Measurements from ENCODE around the gene YPEL1.

YPEL1 gene

GRCh38 chr22:21688341-21688705, 47.3 kb downstream of the YPEL1 start:
- Histone ChIP-seq H3K14ac (ENCODE audit: low read length) (no peak overlapping the region), H2BK5ac (ENCODE audit: low read depth, low read length, poor library complexity) (no peak overlapping the region), H4K8ac (ENCODE audit: low read depth, low read length) (no peak overlapping the region), H3K4ac (ENCODE audit: low read depth, low read length) (no peak overlapping the region), H4K12ac (ENCODE audit: low read depth, low read length) (no peak overlapping the region), H3K79me1 (ENCODE audit: low read length) (no peaks in the 10 kb centered on the region), H3K36me3 (ENCODE audit: control insufficient read depth in 1 of 2, insufficient read depth in 2 of 2, low read length in 2 of 2) (peaks cover 50 to 54% of the 10 kb centered on the region in 2 experiments), H3K18ac (ENCODE audit: low read length) (no peak overlapping the region), H3K23ac (ENCODE audit: low read length) (no peak overlapping the region), H3K9me3 (ENCODE audit: insufficient read depth, low read depth, low read length) (no peaks in the 10 kb centered on the region), H3K4me3 (ENCODE audit: low read depth, low read length) (no peak overlapping the region), H4K91ac (ENCODE audit: low read depth, low read length) (no peak overlapping the region), H2BK12ac (ENCODE audit: low read length) (no peak overlapping the region), H3K27me3 (ENCODE audit: insufficient read depth, low read length) (no peaks in the 10 kb centered on the region), H3K4me2 (ENCODE audit: low read length) (no peak overlapping the region), H3K9ac (ENCODE audit: low read length) (no peak overlapping the region), H2AK5ac (ENCODE audit: low read length) (no peak overlapping the region), H2AFZ (ENCODE audit: insufficient read depth, low read length, poor library complexity) (no peak overlapping the region), H3K79me2 (ENCODE audit: control insufficient read depth, insufficient read depth, low read length, poor library complexity) (no peaks in the 10 kb centered on the region), H2BK120ac (ENCODE audit: insufficient read depth, low read length, poor library complexity) (no peak overlapping the region), H3K4me1 (ENCODE audit: control insufficient read depth in 1 of 2, insufficient read depth in 2 of 2, low read length in 2 of 2) (peaks cover 2 to 6% of the 10 kb centered on the region in 2 experiments), H3K27ac (ENCODE audit: low read depth, low read length) (no peak overlapping the region)
- WGBS (ENCODE audit: extremely low coverage, insufficient coverage, insufficient read length) = no CpG with 5 or more reads among the region's 6 CpGs
- no peak for DNase-seq

GRCh38 chr22:21687685-21688259, 47.8 kb downstream of the YPEL1 start:
- Histone ChIP-seq H3K9ac (ENCODE audit: low read length) (peak overlapping the region; percentile 59), H3K4me1 (ENCODE audit: control insufficient read depth in 1 of 2, insufficient read depth in 2 of 2, low read length in 2 of 2) (peaks cover 2 to 6% of the 10 kb centered on the region in 2 experiments), H3K4me3 (ENCODE audit: low read depth, low read length) (no peak overlapping the region), H3K18ac (ENCODE audit: low read length) (no peak overlapping the region), H4K91ac (ENCODE audit: low read depth, low read length) (no peak overlapping the region), H4K8ac (ENCODE audit: low read depth, low read length) (no peak overlapping the region), H3K14ac (ENCODE audit: low read length) (no peak overlapping the region), H3K23ac (ENCODE audit: low read length) (no peak overlapping the region), H3K9me3 (ENCODE audit: insufficient read depth, low read depth, low read length) (no peaks in the 10 kb centered on the region), H4K12ac (ENCODE audit: low read depth, low read length) (no peak overlapping the region), H2BK120ac (ENCODE audit: insufficient read depth, low read length, poor library complexity) (no peak overlapping the region), H2AK5ac (ENCODE audit: low read length) (no peak overlapping the region), H3K4ac (ENCODE audit: low read depth, low read length) (no peak overlapping the region), H2BK5ac (ENCODE audit: low read depth, low read length, poor library complexity) (no peak overlapping the region), H3K4me2 (ENCODE audit: low read length) (no peak overlapping the region), H2BK12ac (ENCODE audit: low read length) (no peak overlapping the region), H3K79me2 (ENCODE audit: control insufficient read depth, insufficient read depth, low read length, poor library complexity) (no peaks in the 10 kb centered on the region), H3K79me1 (ENCODE audit: low read length) (no peaks in the 10 kb centered on the region), H3K27ac (ENCODE audit: low read depth, low read length) (no peak overlapping the region), H3K27me3 (ENCODE audit: insufficient read depth, low read length) (no peaks in the 10 kb centered on the region), H3K36me3 (ENCODE audit: control insufficient read depth in 1 of 2, insufficient read depth in 2 of 2, low read length in 2 of 2) (peaks cover 53 to 57% of the 10 kb centered on the region in 2 experiments), H2AFZ (ENCODE audit: insufficient read depth, low read length, poor library complexity) (no peak overlapping the region)
- DNase-seq = no peak
- WGBS (ENCODE audit: extremely low coverage, insufficient coverage, insufficient read length) = no CpG with 5 or more reads among the region's 11 CpGs

- Histone ChIP-seq H3K4me1 (ENCODE audit: control insufficient read depth in 1 of 2, insufficient read depth in 2 of 2, low read length in 2 of 2) (peaks cover 4 to 6% of the 10 kb centered on the region in 2 experiments), H4K91ac (ENCODE audit: low read depth, low read length) (no peak overlapping the region), H3K4ac (ENCODE audit: low read depth, low read length) (no peak overlapping the region), H2BK12ac (ENCODE audit: low read length) (no peak overlapping the region), H3K9ac (ENCODE audit: low read length) (no peak overlapping the region), H3K9me3 (ENCODE audit: insufficient read depth, low read depth, low read length) (no peaks in the 10 kb centered on the region), H4K8ac (ENCODE audit: low read depth, low read length) (no peak overlapping the region), H3K4me3 (ENCODE audit: low read depth, low read length) (no peak overlapping the region), H3K14ac (ENCODE audit: low read length) (no peak overlapping the region), H2BK120ac (ENCODE audit: insufficient read depth, low read length, poor library complexity) (peak overlapping the region; percentile 20), H3K18ac (ENCODE audit: low read length) (no peak overlapping the region), H3K27me3 (ENCODE audit: insufficient read depth, low read length) (no peaks in the 10 kb centered on the region), H3K79me1 (ENCODE audit: low read length) (no peaks in the 10 kb centered on the region), H3K36me3 (ENCODE audit: control insufficient read depth in 1 of 2, insufficient read depth in 2 of 2, low read length in 2 of 2) (peaks cover 62 to 65% of the 10 kb centered on the region in 2 experiments), H3K4me2 (ENCODE audit: low read length) (no peak overlapping the region), H2BK5ac (ENCODE audit: low read depth, low read length, poor library complexity) (no peak overlapping the region), H3K23ac (ENCODE audit: low read length) (no peak overlapping the region), H2AK5ac (ENCODE audit: low read length) (no peak overlapping the region), H3K79me2 (ENCODE audit: control insufficient read depth, insufficient read depth, low read length, poor library complexity) (no peaks in the 10 kb centered on the region), H4K12ac (ENCODE audit: low read depth, low read length) (no peak overlapping the region), H3K27ac (ENCODE audit: low read depth, low read length) (no peak overlapping the region), H2AFZ (ENCODE audit: insufficient read depth, low read length, poor library complexity) (no peak overlapping the region)
- WGBS (ENCODE audit: extremely low coverage, insufficient coverage, insufficient read length) = no CpG with 5 or more reads among the region's 23 CpGs
- DNase-seq = no peak
These were observed 48.8 kb downstream of the YPEL1 start for GRCh38 chr22:21686634-21687393.

GRCh38 chr22:21686193-21686608, 49.4 kb downstream of the YPEL1 start:
- peaks cover 4 to 6% of the 10 kb centered on the region in 2 experiments for H3K4me1 ChIP-seq (ENCODE audit: control insufficient read depth in 1 of 2, insufficient read depth in 2 of 2, low read length in 2 of 2)
- no peak overlapping the region for H3K23ac ChIP-seq (ENCODE audit: low read length)
- no peak overlapping the region for H3K4ac ChIP-seq (ENCODE audit: low read depth, low read length)
- H2BK120ac ChIP-seq (ENCODE audit: insufficient read depth, low read length, poor library complexity) = no peak overlapping the region
- H3K79me1 ChIP-seq (ENCODE audit: low read length) = no peaks in the 10 kb centered on the region
- H4K91ac ChIP-seq (ENCODE audit: low read depth, low read length) = peak overlapping the region; percentile 54
- H3K4me3 ChIP-seq (ENCODE audit: low read depth, low read length) = no peak overlapping the region
- H2BK5ac ChIP-seq (ENCODE audit: low read depth, low read length, poor library complexity) = no peak overlapping the region
- no peak overlapping the region for H2AFZ ChIP-seq (ENCODE audit: insufficient read depth, low read length, poor library complexity)
- no peak overlapping the region for H3K27ac ChIP-seq (ENCODE audit: low read depth, low read length)
- H3K9me3 ChIP-seq (ENCODE audit: insufficient read depth, low read depth, low read length) = no peaks in the 10 kb centered on the region
- no peak for DNase-seq
- H3K14ac ChIP-seq (ENCODE audit: low read length) = no peak overlapping the region
- H2BK12ac ChIP-seq (ENCODE audit: low read length) = no peak overlapping the region
- no peak overlapping the region for H3K4me2 ChIP-seq (ENCODE audit: low read length)
- peaks cover 66 to 68% of the 10 kb centered on the region in 2 experiments for H3K36me3 ChIP-seq (ENCODE audit: control insufficient read depth in 1 of 2, insufficient read depth in 2 of 2, low read length in 2 of 2)
- no peak overlapping the region for H3K9ac ChIP-seq (ENCODE audit: low read length)
- no peak overlapping the region for H2AK5ac ChIP-seq (ENCODE audit: low read length)
- no peak overlapping the region for H4K8ac ChIP-seq (ENCODE audit: low read depth, low read length)
- no peak overlapping the region for H3K18ac ChIP-seq (ENCODE audit: low read length)
- no peaks in the 10 kb centered on the region for H3K79me2 ChIP-seq (ENCODE audit: control insufficient read depth, insufficient read depth, low read length, poor library complexity)
- H4K12ac ChIP-seq (ENCODE audit: low read depth, low read length) = no peak overlapping the region
- no peaks in the 10 kb centered on the region for H3K27me3 ChIP-seq (ENCODE audit: insufficient read depth, low read length)
- no CpG with 5 or more reads among the region's 8 CpGs for WGBS (ENCODE audit: extremely low coverage, insufficient coverage, insufficient read length)
